ENCODE data around the gene NAA50. TPM values are rescaled to one million over a fixed set of nuclear protein-coding genes. Genes with fewer than 3 reads are reported as not detected.
A peak's percentile ranks its signal among the peaks of the same experiment; 100 is the strongest.

The NAA50 gene
- total and polyA plus RNA-seq, 2 of the 13 experiments (the other 11 are each of a cell fraction or from before 2014, with no cell fraction given): 30.2 to 233 TPM

GRCh38 chr3:113685956-113686721, 59.9 kb downstream of the NAA50 start (continued):
- peak; percentile 79; the same call in 1 of the 2 replicates for TF ChIP-seq ZNF614 (CRISPR knock-in tag; IDR thresholded peaks at IDR 0.05; ENCODE audit: borderline replicate concordance)
- no peak for TF ChIP-seq ZNF460 (CRISPR knock-in tag; IDR thresholded peaks at IDR 0.05; ENCODE audit: borderline replicate concordance)
- TF ChIP-seq JUNB (CRISPR knock-in tag; IDR thresholded peaks at IDR 0.05; ENCODE audit: borderline replicate concordance): no peak
- peak; percentile 60; the same call in 1 of the 2 replicates for TF ChIP-seq HOMEZ (CRISPR knock-in tag; IDR thresholded peaks at IDR 0.05; ENCODE audit: low read depth)
- no peak for TF ChIP-seq ATF6 (CRISPR knock-in tag; conservative IDR thresholded peaks at IDR 0.05)
- no peak for TF ChIP-seq HOXD1 (CRISPR knock-in tag; IDR thresholded peaks at IDR 0.05)
- TF ChIP-seq STAT5B (CRISPR knock-in tag; IDR thresholded peaks at IDR 0.05): no peak
- TF ChIP-seq AGO2 (optimal IDR thresholded peaks at IDR 0.05; ENCODE audit: low read depth, low read length): no peak
- TF ChIP-seq DR1 (CRISPR knock-in tag; IDR thresholded peaks at IDR 0.05): no peak
- no peak for TF ChIP-seq ZNF879 (CRISPR knock-in tag; IDR thresholded peaks at IDR 0.05)
- TF ChIP-seq TBX2 (CRISPR knock-in tag; IDR thresholded peaks at IDR 0.05; ENCODE audit: borderline replicate concordance): peak; percentile 66
- TF ChIP-seq FIP1L1 (IDR thresholded peaks at IDR 0.05; ENCODE audit: borderline replicate concordance, insufficient read depth, low read depth, low read length): no peak
- TF ChIP-seq ZNF747 (CRISPR knock-in tag; IDR thresholded peaks at IDR 0.05; ENCODE audit: borderline replicate concordance): no peak
- TF ChIP-seq MLX (CRISPR knock-in tag; IDR thresholded peaks at IDR 0.05): no peak
- no peak for TF ChIP-seq ZNF563 (CRISPR knock-in tag; IDR thresholded peaks at IDR 0.05)
- no peak for TF ChIP-seq SMARCE1 (IDR thresholded peaks at IDR 0.05; ENCODE audit: borderline replicate concordance)
- peak; percentile 76; the same call in 1 of the 2 replicates for TF ChIP-seq DMAP1 (CRISPR knock-in tag; IDR thresholded peaks at IDR 0.05)
- no peak for TF ChIP-seq ATF7 (IDR thresholded peaks at IDR 0.05)
- TF ChIP-seq ATF7 (CRISPR knock-in tag; IDR thresholded peaks at IDR 0.05): no peak
- no peak for TF ChIP-seq ZNF260 (CRISPR knock-in tag; IDR thresholded peaks at IDR 0.05; ENCODE audit: borderline replicate concordance, low read depth)
- no peak for TF ChIP-seq ZNF326 (CRISPR knock-in tag; IDR thresholded peaks at IDR 0.05; ENCODE audit: borderline replicate concordance)
- no peak for TF ChIP-seq KLF13 (CRISPR knock-in tag; IDR thresholded peaks at IDR 0.05)
- TF ChIP-seq ZNF138 (CRISPR knock-in tag; IDR thresholded peaks at IDR 0.05; ENCODE audit: low read depth): no peak
- TF ChIP-seq, protein P1, sequence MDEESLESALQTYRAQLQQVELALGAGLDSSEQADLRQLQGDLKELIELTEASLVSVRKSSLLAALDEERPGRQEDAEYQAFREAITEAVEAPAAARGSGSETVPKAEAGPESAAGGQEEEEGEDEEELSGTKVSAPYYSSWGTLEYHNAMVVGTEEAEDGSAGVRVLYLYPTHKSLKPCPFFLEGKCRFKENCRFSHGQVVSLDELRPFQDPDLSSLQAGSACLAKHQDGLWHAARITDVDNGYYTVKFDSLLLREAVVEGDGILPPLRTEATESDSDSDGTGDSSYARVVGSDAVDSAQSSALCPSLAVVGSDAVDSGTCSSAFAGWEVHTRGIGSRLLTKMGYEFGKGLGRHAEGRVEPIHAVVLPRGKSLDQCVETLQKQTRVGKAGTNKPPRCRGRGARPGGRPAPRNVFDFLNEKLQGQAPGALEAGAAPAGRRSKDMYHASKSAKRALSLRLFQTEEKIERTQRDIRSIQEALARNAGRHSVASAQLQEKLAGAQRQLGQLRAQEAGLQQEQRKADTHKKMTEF (CRISPR knock-in tag; IDR thresholded peaks at IDR 0.05): peak; percentile 60
- TF ChIP-seq CBX1 (IDR thresholded peaks at IDR 0.05; ENCODE audit: low read depth): no peak
- TF ChIP-seq NFYB (CRISPR knock-in tag; IDR thresholded peaks at IDR 0.05): no peak
- TF ChIP-seq MBD4 (IDR thresholded peaks at IDR 0.05; ENCODE audit: borderline replicate concordance, low read length): no peak

All from HepG2 (cell line).